HL-60 (cell line): ENCODE data around the gene LDLR.

Source experiments
- DNase-seq, 2 experiments: peaks; one replicate each; pipeline ENCODE4 v3.0.0-alpha.2; 2010 to 2020; ENCODE audit warnings: low read depth in 1 of 2, low spot score in 1 of 2
- H3K27ac ChIP-seq: fragments of 250-450 bp; sonication (Bioruptor Pico); replicated peaks from 2 replicates; pipeline ENCODE4 v1.5.1; 2020; ENCODE audit warnings: mild to moderate bottlenecking, moderate library complexity
- H3K27me3 ChIP-seq: fragments of 250-450 bp; sonication (Bioruptor Pico); 2 replicates; pipeline ENCODE4 v1.5.1; 2021; ENCODE audit warnings: mild to moderate bottlenecking, moderate library complexity; ENCODE audit not compliant: insufficient read depth, poor library complexity, severe bottlenecking
- H3K4me3 ChIP-seq: replicated peaks from 2 replicates; pipeline ENCODE4 v1.5.1; 2011; ENCODE audit warnings: mild to moderate bottlenecking, control low read depth, low read length; ENCODE audit not compliant: insufficient read depth
- CTCF ChIP-seq: IDR thresholded peaks from one replicate; pipeline ENCODE4 v1.5.1; 2011; ENCODE audit warnings: low read length, control low read depth, inconsistent platforms; ENCODE audit not compliant: insufficient read depth
- GABPA ChIP-seq: IDR thresholded peaks from 2 replicates; pipeline ENCODE4 v1.6.1; 2012; ENCODE audit warnings: low read depth
- POLR2AphosphoS5 ChIP-seq: IDR thresholded peaks from 2 replicates; pipeline ENCODE4 v1.6.1; 2012; ENCODE audit warnings: low read depth
- REST ChIP-seq: IDR thresholded peaks from 2 replicates; pipeline ENCODE4 v1.6.1; 2012; ENCODE audit warnings: low read depth; ENCODE audit not compliant: insufficient replicate concordance
- SPI1 ChIP-seq: IDR thresholded peaks from 2 replicates; pipeline ENCODE4 v1.6.1; 2012; ENCODE audit warnings: low read depth, mild to moderate bottlenecking, borderline replicate concordance

LDLR gene

GRCh38 chr19:11063434-11063833 lies 25.8 kb upstream of the LDLR start:
- no peaks in the 10 kb centered on the region for H3K27me3 ChIP-seq
- DNase-seq, result no peak
- no peak for TF ChIP-seq SPI1
- H3K4me3 ChIP-seq, result no peak overlapping the region
- H3K27ac ChIP-seq, result no peak overlapping the region

- TF ChIP-seq SPI1 (no peak), GABPA (no peak), REST (no peak), POLR2AphosphoS5 (no peak), CTCF (no peak)
- H3K27me3 ChIP-seq, result no peaks in the 10 kb centered on the region
Measured at GRCh38 chr19:11064831-11065303, 24.4 kb upstream of the LDLR start.

GRCh38 chr19:11066326-11066725 lies 22.9 kb upstream of the LDLR start:
- TF ChIP-seq GABPA (no peak), REST (no peak), POLR2AphosphoS5 (no peak)
- no peak for DNase-seq
- Histone ChIP-seq H3K27me3 (no peaks in the 10 kb centered on the region), H3K27ac (no peak overlapping the region), H3K4me3 (no peak overlapping the region)

More at GRCh38 chr19:11064831-11065303, 24.4 kb upstream of the LDLR start:
- Histone ChIP-seq H3K27ac (no peak overlapping the region), H3K4me3 (no peak overlapping the region)
- no peak for DNase-seq

- no peak overlapping the region for H3K4me3 ChIP-seq
- no peak overlapping the region for H3K27ac ChIP-seq
- no peak for TF ChIP-seq POLR2AphosphoS5
- no peaks in the 10 kb centered on the region for H3K27me3 ChIP-seq
- no peak for DNase-seq
Measured at GRCh38 chr19:11067356-11068113, 21.7 kb upstream of the LDLR start.

- H3K27me3 ChIP-seq, result no peaks in the 10 kb centered on the region
- no peak overlapping the region for H3K27ac ChIP-seq
- TF ChIP-seq SPI1 (no peak), POLR2AphosphoS5 (peak; percentile 22), GABPA (no peak), REST (no peak)
- H3K4me3 ChIP-seq, result no peak overlapping the region
- DNase-seq, result peak in 1 of 2 experiments; percentile 78
Measured at GRCh38 chr19:11069561-11069960, 19.7 kb upstream of the LDLR start.
